ENCODE results near the gene FAN1. TPM values are rescaled to one million over a fixed set of nuclear protein-coding genes. Genes with fewer than 3 reads are reported as not detected.
A peak's percentile ranks its signal among the peaks of the same experiment; 100 is the strongest.

Gene FAN1
- total and polyA plus RNA-seq, 2 of the 13 experiments (the other 11 are each of a cell fraction or from before 2014, with no cell fraction given), result 10.8 to 20.1 TPM

DNA sequence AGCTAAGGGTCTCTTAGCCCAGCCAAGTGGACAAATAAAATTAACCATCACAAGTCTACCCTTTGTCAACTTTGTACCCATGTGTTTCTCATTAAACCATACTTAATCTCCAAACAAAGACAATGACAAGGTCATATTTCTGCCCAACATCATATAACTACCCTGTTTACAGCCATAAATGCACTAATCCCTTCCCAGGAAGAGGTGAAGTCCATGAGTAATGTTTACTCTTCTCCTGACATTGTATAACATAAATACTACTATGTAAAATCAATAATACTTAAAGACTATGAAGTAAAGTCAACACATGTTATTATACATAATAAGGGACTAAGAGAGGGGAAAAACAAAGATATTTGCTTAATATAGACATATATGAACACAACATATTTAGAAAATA, 38.5 kb upstream of the FAN1 start (continued):
- TF ChIP-seq, protein P1, sequence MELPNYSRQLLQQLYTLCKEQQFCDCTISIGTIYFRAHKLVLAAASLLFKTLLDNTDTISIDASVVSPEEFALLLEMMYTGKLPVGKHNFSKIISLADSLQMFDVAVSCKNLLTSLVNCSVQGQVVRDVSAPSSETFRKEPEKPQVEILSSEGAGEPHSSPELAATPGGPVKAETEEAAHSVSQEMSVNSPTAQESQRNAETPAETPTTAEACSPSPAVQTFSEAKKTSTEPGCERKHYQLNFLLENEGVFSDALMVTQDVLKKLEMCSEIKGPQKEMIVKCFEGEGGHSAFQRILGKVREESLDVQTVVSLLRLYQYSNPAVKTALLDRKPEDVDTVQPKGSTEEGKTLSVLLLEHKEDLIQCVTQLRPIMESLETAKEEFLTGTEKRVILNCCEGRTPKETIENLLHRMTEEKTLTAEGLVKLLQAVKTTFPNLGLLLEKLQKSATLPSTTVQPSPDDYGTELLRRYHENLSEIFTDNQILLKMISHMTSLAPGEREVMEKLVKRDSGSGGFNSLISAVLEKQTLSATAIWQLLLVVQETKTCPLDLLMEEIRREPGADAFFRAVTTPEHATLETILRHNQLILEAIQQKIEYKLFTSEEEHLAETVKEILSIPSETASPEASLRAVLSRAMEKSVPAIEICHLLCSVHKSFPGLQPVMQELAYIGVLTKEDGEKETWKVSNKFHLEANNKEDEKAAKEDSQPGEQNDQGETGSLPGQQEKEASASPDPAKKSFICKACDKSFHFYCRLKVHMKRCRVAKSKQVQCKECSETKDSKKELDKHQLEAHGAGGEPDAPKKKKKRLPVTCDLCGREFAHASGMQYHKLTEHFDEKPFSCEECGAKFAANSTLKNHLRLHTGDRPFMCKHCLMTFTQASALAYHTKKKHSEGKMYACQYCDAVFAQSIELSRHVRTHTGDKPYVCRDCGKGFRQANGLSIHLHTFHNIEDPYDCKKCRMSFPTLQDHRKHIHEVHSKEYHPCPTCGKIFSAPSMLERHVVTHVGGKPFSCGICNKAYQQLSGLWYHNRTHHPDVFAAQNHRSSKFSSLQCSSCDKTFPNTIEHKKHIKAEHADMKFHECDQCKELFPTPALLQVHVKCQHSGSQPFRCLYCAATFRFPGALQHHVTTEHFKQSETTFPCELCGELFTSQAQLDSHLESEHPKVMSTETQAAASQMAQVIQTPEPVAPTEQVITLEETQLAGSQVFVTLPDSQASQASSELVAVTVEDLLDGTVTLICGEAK (IDR thresholded peaks at IDR 0.05), result no peak
- TF ChIP-seq, protein P1 (CRISPR knock-in tag; IDR thresholded peaks at IDR 0.05), result no peak
- no peak for TF ChIP-seq SOX13 (IDR thresholded peaks at IDR 0.05)
- peak in 1 of 2 experiments; percentile 87; a peak in 2 of 4 replicates for TF ChIP-seq SOX13 (CRISPR knock-in tag; conservative IDR thresholded peaks at IDR 0.05 in 1 of 2, IDR thresholded peaks at IDR 0.05 in 1 of 2)
- 0 out of 2 replicates have a peak, but pooled peaks have one; percentile 18 for TF ChIP-seq PITX1 (CRISPR knock-in tag; IDR thresholded peaks at IDR 0.05)
- TF ChIP-seq NFE2L2 (IDR thresholded peaks at IDR 0.05; ENCODE audit: low read length), result no peak
- TF ChIP-seq, protein P2, sequence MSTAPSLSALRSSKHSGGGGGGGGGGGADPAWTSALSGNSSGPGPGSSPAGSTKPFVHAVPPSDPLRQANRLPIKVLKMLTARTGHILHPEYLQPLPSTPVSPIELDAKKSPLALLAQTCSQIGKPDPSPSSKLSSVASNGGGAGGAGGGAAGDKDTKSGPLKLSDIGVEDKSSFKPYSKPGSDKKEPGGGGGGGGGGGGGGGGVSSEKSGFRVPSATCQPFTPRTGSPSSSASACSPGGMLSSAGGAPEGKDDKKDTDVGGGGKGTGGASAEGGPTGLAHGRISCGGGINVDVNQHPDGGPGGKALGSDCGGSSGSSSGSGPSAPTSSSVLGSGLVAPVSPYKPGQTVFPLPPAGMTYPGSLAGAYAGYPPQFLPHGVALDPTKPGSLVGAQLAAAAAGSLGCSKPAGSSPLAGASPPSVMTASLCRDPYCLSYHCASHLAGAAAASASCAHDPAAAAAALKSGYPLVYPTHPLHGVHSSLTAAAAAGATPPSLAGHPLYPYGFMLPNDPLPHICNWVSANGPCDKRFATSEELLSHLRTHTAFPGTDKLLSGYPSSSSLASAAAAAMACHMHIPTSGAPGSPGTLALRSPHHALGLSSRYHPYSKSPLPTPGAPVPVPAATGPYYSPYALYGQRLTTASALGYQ (CRISPR knock-in tag; IDR thresholded peaks at IDR 0.05), result no peak
- peak; percentile 78 for TF ChIP-seq HNF4A (CRISPR knock-in tag; IDR thresholded peaks at IDR 0.05)
- no peak for TF ChIP-seq NR2F2 (IDR thresholded peaks at IDR 0.05; ENCODE audit: borderline replicate concordance, low read depth)
- no peak for TF ChIP-seq NFKBIZ (CRISPR knock-in tag; IDR thresholded peaks at IDR 0.05)
- TF ChIP-seq, protein P3, sequence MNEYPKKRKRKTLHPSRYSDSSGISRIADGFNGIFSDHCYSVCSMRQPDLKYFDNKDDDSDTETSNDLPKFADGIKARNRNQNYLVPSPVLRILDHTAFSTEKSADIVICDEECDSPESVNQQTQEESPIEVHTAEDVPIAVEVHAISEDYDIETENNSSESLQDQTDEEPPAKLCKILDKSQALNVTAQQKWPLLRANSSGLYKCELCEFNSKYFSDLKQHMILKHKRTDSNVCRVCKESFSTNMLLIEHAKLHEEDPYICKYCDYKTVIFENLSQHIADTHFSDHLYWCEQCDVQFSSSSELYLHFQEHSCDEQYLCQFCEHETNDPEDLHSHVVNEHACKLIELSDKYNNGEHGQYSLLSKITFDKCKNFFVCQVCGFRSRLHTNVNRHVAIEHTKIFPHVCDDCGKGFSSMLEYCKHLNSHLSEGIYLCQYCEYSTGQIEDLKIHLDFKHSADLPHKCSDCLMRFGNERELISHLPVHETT (CRISPR knock-in tag; conservative IDR thresholded peaks at IDR 0.05), result no peak
- TF ChIP-seq MXI1 (IDR thresholded peaks at IDR 0.05; ENCODE audit: borderline replicate concordance, low read depth, low read length), result no peak
- TF ChIP-seq SNRNP70 (IDR thresholded peaks at IDR 0.05; ENCODE audit: low read depth, low read length), result no peak
- TF ChIP-seq ZNF337 (CRISPR knock-in tag; IDR thresholded peaks at IDR 0.05; ENCODE audit: borderline replicate concordance, low read depth), result no peak
- peak; percentile 80 for TF ChIP-seq FOXA3 (CRISPR knock-in tag; IDR thresholded peaks at IDR 0.05)
- peak; percentile 87; the same call in 1 of the 2 replicates for TF ChIP-seq SOX5 (CRISPR knock-in tag; IDR thresholded peaks at IDR 0.05; ENCODE audit: borderline replicate concordance)
- TF ChIP-seq, protein P4, sequence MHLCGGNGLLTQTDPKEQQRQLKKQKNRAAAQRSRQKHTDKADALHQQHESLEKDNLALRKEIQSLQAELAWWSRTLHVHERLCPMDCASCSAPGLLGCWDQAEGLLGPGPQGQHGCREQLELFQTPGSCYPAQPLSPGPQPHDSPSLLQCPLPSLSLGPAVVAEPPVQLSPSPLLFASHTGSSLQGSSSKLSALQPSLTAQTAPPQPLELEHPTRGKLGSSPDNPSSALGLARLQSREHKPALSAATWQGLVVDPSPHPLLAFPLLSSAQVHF (CRISPR knock-in tag; IDR thresholded peaks at IDR 0.05), result no peak
- TF ChIP-seq ZNF614 (CRISPR knock-in tag; IDR thresholded peaks at IDR 0.05; ENCODE audit: borderline replicate concordance), result no peak
- TF ChIP-seq AHR (CRISPR knock-in tag; IDR thresholded peaks at IDR 0.05), result no peak
